PC-9 (cell line): ENCODE data around the gene ALDH2.
"Not testable (repeated sequence)": the region's sequence is repeated elsewhere in the genome, so short reads cannot be mapped to it uniquely, and the experiment has no call there.

Source experiments
- CTCF ChIP-seq: fragments of 200-600 bp; sonication (generic); conservative IDR thresholded peaks from 2 replicates; pipeline ENCODE4 v1.6.1; 2017; ENCODE audit warnings: mixed run types, antibody characterized with exemption, mild to moderate bottlenecking, moderate library complexity
- EZH2 ChIP-seq: fragments of 200-600 bp; sonication (generic); IDR thresholded peaks from 2 replicates; pipeline ENCODE4 v1.8.0; 2017; ENCODE audit warnings: antibody characterized with exemption, low read depth

DNA sequence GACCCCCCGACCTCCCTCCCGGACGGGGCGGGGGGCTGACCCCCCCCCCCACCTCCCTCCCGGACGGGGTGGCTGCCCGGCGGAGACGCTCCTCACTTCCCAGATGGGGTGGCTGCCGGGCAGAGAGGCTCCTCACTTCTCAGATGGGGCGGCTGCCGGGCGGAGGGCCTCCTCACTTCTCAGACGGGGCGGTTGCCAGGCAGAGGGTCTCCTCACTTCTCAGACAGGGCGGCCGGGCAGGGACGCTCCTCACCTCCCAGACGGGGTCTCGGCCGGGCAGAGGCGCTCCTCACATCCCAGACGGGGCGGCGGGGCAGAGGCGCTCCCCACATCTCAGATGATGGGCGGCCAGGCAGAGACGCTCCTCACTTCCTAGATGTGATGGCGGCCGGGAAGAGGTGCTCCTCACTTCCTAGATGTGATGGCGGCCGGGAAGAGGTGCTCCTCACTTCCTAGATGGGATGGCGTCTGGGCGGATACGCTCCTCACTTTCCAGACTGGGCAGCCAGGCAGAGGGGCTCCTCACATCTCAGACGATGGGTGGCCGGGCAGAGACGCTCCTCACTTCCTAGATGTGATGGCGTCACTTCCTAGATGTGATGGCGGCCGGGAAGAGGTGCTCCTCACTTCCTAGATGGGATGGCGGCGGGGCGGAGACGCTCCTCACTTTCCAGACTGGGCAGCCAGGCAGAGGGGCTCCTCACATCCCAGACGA is 42.9 kb upstream of the ALDH2 start:
- not testable (repeated sequence) for TF ChIP-seq CTCF, EZH2
